SK-N-SH (cell line): ENCODE measurements around the gene KRTAP1-1. TPM values are rescaled to one million over a fixed set of nuclear protein-coding genes. Genes with fewer than 3 reads are reported as not detected.

Experiments used
- CTCF ChIA-PET: fragments of 300-600, 350-600 bp; formaldehyde crosslinking; extraction: SDS; loops from one replicate; lab custom pipeline; 2021; lab: Yijun Ruan, JAX
- POLR2A ChIA-PET: fragments of 350-600 bp; sonication (Branson Sonifier 250); formaldehyde crosslinking; extraction: SDS; loops from one replicate; lab custom pipeline; 2020; ENCODE audit warnings: antibody characterized with exemption, inconsistent platforms; lab: Yijun Ruan, JAX
- DNase-seq: peaks from one replicate; pipeline ENCODE4 v3.0.0; 2012
- H2AFZ ChIP-seq: fragments of 200-600 bp; sonication (generic); 2 replicates; pipeline ENCODE4 v1.8.1; 2016; ENCODE audit warnings: antibody characterized with exemption, mild to moderate bottlenecking, low read depth
- H3F3A ChIP-seq: fragments of 200-600 bp; sonication (generic); replicated peaks from 2 replicates; pipeline ENCODE3; 2016; ENCODE audit warnings: antibody characterized with exemption, mild to moderate bottlenecking; ENCODE audit not compliant: insufficient read depth
- H3K27ac ChIP-seq, 2 experiments: fragments of 200-500 bp in 1 of 2; fragments of 200-600 bp in 1 of 2; sonication (Bioruptor generic) in 1 of 2; sonication (generic), shearing (Covaris generic) in 1 of 2; 2 replicates each; pipeline versions ENCODE4 v1.5.1 to v1.6.1; 2014 to 2016; ENCODE audit warnings: low read depth in 2 of 2, inconsistent platforms in 1 of 2, low read length in 1 of 2, mild to moderate bottlenecking in 1 of 2, mixed read lengths in 1 of 2
- H3K27me3 ChIP-seq: fragments of 200-600 bp; sonication (generic), shearing (Covaris generic); 2 replicates; pipeline ENCODE4 v1.6.1; 2016; ENCODE audit warnings: mixed run types; ENCODE audit not compliant: insufficient read depth
- H3K36me3 ChIP-seq, 2 experiments: fragments of 200-500 bp in 1 of 2; fragments of 200-600 bp in 1 of 2; sonication (Bioruptor generic) in 1 of 2; sonication (generic) in 1 of 2; replicated peaks in 1 of 2; 2 replicates each; pipeline versions ENCODE3 to v1.5.1; 2014 to 2016; ENCODE audit warnings: low read length in 1 of 2, mild to moderate bottlenecking in 1 of 2; ENCODE audit not compliant: insufficient read depth in 2 of 2, control insufficient read depth in 1 of 2
- H3K4me1 ChIP-seq, 2 experiments: fragments of 200-500 bp in 1 of 2; fragments of 200-600 bp in 1 of 2; sonication (Bioruptor generic) in 1 of 2; sonication (generic), shearing (Covaris generic) in 1 of 2; 2 replicates each; pipeline versions ENCODE4 v1.5.1 to v1.6.1; 2014 to 2016; ENCODE audit warnings: low read depth in 1 of 2, low read length in 1 of 2, mixed run types in 1 of 2; ENCODE audit not compliant: insufficient read depth in 2 of 2, control insufficient read depth in 1 of 2
- H3K4me2 ChIP-seq: fragments of 200-600 bp; sonication (generic), shearing (Covaris generic); 2 replicates; pipeline ENCODE4 v1.6.1; 2017; ENCODE audit warnings: mixed run types
- H3K4me3 ChIP-seq, 2 experiments: fragments of 200-500 bp in 1 of 2; fragments of 200-600 bp in 1 of 2; sonication (Bioruptor generic) in 1 of 2; sonication (generic), shearing (Covaris generic) in 1 of 2; 2 replicates each; pipeline versions ENCODE4 v1.5.1 to v1.8.1; 2014 to 2016; ENCODE audit warnings: low read depth in 2 of 2, inconsistent platforms in 1 of 2, low read length in 1 of 2, mild to moderate bottlenecking in 1 of 2, mixed read lengths in 1 of 2, moderate library complexity in 1 of 2
- H3K79me2 ChIP-seq: fragments of 200-600 bp; sonication (generic); 2 replicates; pipeline ENCODE4 v1.8.1; 2017; ENCODE audit warnings: mild to moderate bottlenecking; ENCODE audit not compliant: insufficient read depth
- H3K9ac ChIP-seq: fragments of 200-600 bp; sonication (generic); 2 replicates; pipeline ENCODE4 v1.6.1; 2017; ENCODE audit warnings: mixed run types
- H3K9me2 ChIP-seq: fragments of 200-600 bp; sonication (generic); 2 replicates; pipeline ENCODE4 v1.6.1; 2017; ENCODE audit warnings: mixed run types
- H3K9me3 ChIP-seq: fragments of 200-600 bp; sonication (generic); 2 replicates; pipeline ENCODE4 v1.6.1; 2017; ENCODE audit warnings: mixed run types, mild to moderate bottlenecking, moderate library complexity
- H4K20me1 ChIP-seq: fragments of 200-600 bp; sonication (generic); 2 replicates; pipeline ENCODE4 v1.6.1; 2017; ENCODE audit warnings: mild to moderate bottlenecking, mixed run types; ENCODE audit not compliant: insufficient read depth
- CHD2 ChIP-seq: fragments of 150-350 bp; IDR thresholded peaks from 2 replicates; pipeline ENCODE4 v1.6.1; 2018; ENCODE audit warnings: low read length; ENCODE audit not compliant: partially characterized antibody
- ELF1 ChIP-seq: IDR thresholded peaks from 2 replicates; pipeline ENCODE4 v1.4.0; 2012
- EZH2phosphoT487 ChIP-seq: fragments of 200-600 bp; sonication (generic); IDR thresholded peaks from 2 replicates; pipeline ENCODE4 v1.6.1; 2017; ENCODE audit warnings: low read depth, mixed run types, mild to moderate bottlenecking, antibody characterized with exemption, moderate library complexity, borderline replicate concordance
- FOSL2 ChIP-seq: IDR thresholded peaks from 2 replicates; pipeline ENCODE4 v1.4.0; 2012; ENCODE audit warnings: low read depth, mild to moderate bottlenecking, moderate library complexity, borderline replicate concordance
- FOXJ3 ChIP-seq: sonication (generic); formaldehyde crosslinking; IDR thresholded peaks from 2 replicates; pipeline ENCODE4 v1.5.1; 2020; ENCODE audit warnings: mild to moderate bottlenecking, missing genetic modification reagents
- FOXM1 ChIP-seq: IDR thresholded peaks from 2 replicates; pipeline ENCODE4 v1.4.0; 2012; ENCODE audit warnings: low read depth, mild to moderate bottlenecking
- GATA2 ChIP-seq: sonication (generic); formaldehyde crosslinking; IDR thresholded peaks from 2 replicates; pipeline ENCODE4 v1.5.0; 2020; ENCODE audit warnings: mild to moderate bottlenecking, missing genetic modification reagents
- JUND ChIP-seq: IDR thresholded peaks from 2 replicates; pipeline ENCODE4 v1.4.0; 2012
- MAX ChIP-seq: IDR thresholded peaks from 2 replicates; pipeline ENCODE4 v1.4.0; 2012; ENCODE audit warnings: low read depth
- MEF2A ChIP-seq: IDR thresholded peaks from 2 replicates; pipeline ENCODE4 v1.4.0; 2012; ENCODE audit warnings: low read depth, borderline replicate concordance
- NRF1 ChIP-seq: IDR thresholded peaks from 2 replicates; pipeline ENCODE4 v1.6.1; 2012; ENCODE audit warnings: low read depth, mild to moderate bottlenecking, low read length
- RAD21 ChIP-seq: IDR thresholded peaks from 2 replicates; pipeline ENCODE4 v1.6.1; 2012; ENCODE audit warnings: mild to moderate bottlenecking, low read length
- RFX5 ChIP-seq: IDR thresholded peaks from 2 replicates; pipeline ENCODE4 v1.6.1; 2012; ENCODE audit warnings: mild to moderate bottlenecking, improper control_type of control experiment, low read length
- TAF1 ChIP-seq: IDR thresholded peaks from 2 replicates; pipeline ENCODE4 v1.6.1; 2012; ENCODE audit warnings: low read depth, mild to moderate bottlenecking, low read length, moderate library complexity, borderline replicate concordance
- TCF12 ChIP-seq: IDR thresholded peaks from 2 replicates; pipeline ENCODE4 v1.4.0; 2012
- TEAD4 ChIP-seq: IDR thresholded peaks from 2 replicates; pipeline ENCODE4 v1.4.0; 2012; ENCODE audit warnings: mild to moderate bottlenecking, borderline replicate concordance; ENCODE audit not compliant: insufficient read depth
- USF1 ChIP-seq: IDR thresholded peaks from 2 replicates; pipeline ENCODE4 v1.4.0; 2012; ENCODE audit warnings: low read depth, borderline replicate concordance
- USF2 ChIP-seq: fragments of 150-350 bp; IDR thresholded peaks from 2 replicates; pipeline ENCODE4 v1.6.1; 2017; ENCODE audit warnings: antibody characterized with exemption, low read length, low read depth, borderline replicate concordance
- YY1 ChIP-seq: IDR thresholded peaks from 2 replicates; pipeline ENCODE4 v1.4.0; 2012; ENCODE audit warnings: low read depth, mild to moderate bottlenecking
- ZBTB33 ChIP-seq: IDR thresholded peaks from 2 replicates; pipeline ENCODE4 v1.4.0; 2012; ENCODE audit warnings: low read depth, borderline replicate concordance
- WGBS: methylation state at CpG from one replicate; pipeline ENCODE4 v1.1.6; 2017; ENCODE audit warnings: low lambda C conversion rate; 5-methylcytosine and 5-hydroxymethylcytosine counted together
- polyA plus RNA-seq, 3 experiments: library from polyadenylated mRNA; depleted of rRNA; stranded (reverse); fragments of >200 nt; gene quantifications; 2 replicates each; pipeline ENCODE4 v1.2.3, GENCODE V29; 2012

KRTAP1-1 gene
- polyA plus RNA-seq, 1 of the 3 experiments (the other 2 are of a cell fraction): not detected

- Histone ChIP-seq H3K4me3 (no peak overlapping the region), H3K4me1 (no peaks in the 10 kb centered on the region), H3K9ac (no peak overlapping the region), H3K36me3 (no peaks in the 10 kb centered on the region), H3K27ac (no peak overlapping the region), H3K9me3 (no peaks in the 10 kb centered on the region), H4K20me1 (no peaks in the 10 kb centered on the region), H3F3A (no peaks in the 10 kb centered on the region), H3K9me2 (no peaks in the 10 kb centered on the region), H2AFZ (no peak overlapping the region), H3K27me3 (peaks cover 41% of the 10 kb centered on the region; the same call in 1 of the 2 replicates), H3K79me2 (no peaks in the 10 kb centered on the region), H3K4me2 (no peak overlapping the region)
- no peak for DNase-seq
- ChIA-PET CTCF (no interaction called here), POLR2A (no interaction called here)
- whole genome bisulfite sequencing: 17% methylated on average over 6 of the region's 6 CpGs
- TF ChIP-seq YY1 (no peak), MAX (no peak), FOSL2 (no peak), CHD2 (no peak), ZBTB33 (no peak), FOXJ3 (CRISPR knock-in tag) (no peak), MEF2A (no peak), ELF1 (no peak), FOXM1 (no peak), TEAD4 (no peak)
These were observed 28.7 kb downstream of the KRTAP1-1 start for GRCh38 chr17:41012326-41013120.

GRCh38 chr17:41010441-41010840, 30.8 kb downstream of the KRTAP1-1 start:
- TF ChIP-seq USF2 (no peak), RAD21 (no peak), USF1 (no peak), EZH2phosphoT487 (no peak), TCF12 (no peak), JUND (no peak), TAF1 (no peak), TEAD4 (no peak), GATA2 (no peak), NRF1 (no peak), RFX5 (no peak)
- Histone ChIP-seq H3K4me2 (no peak overlapping the region), H3K9me3 (no peaks in the 10 kb centered on the region), H3F3A (no peaks in the 10 kb centered on the region), H3K79me2 (no peaks in the 10 kb centered on the region), H3K27ac (no peak overlapping the region), H3K9me2 (no peaks in the 10 kb centered on the region), H3K9ac (no peak overlapping the region), H4K20me1 (no peaks in the 10 kb centered on the region), H3K4me3 (no peak overlapping the region), H3K36me3 (no peaks in the 10 kb centered on the region), H3K27me3 (peaks cover 31% of the 10 kb centered on the region; the same call in 1 of the 2 replicates), H2AFZ (no peak overlapping the region), H3K4me1 (no peaks in the 10 kb centered on the region)
- POLR2A ChIA-PET: no interaction called here
- CTCF ChIA-PET: no interaction called here
- DNase-seq: no peak
